ENCODE results near the gene SLC38A11.

Gene SLC38A11

DNA sequence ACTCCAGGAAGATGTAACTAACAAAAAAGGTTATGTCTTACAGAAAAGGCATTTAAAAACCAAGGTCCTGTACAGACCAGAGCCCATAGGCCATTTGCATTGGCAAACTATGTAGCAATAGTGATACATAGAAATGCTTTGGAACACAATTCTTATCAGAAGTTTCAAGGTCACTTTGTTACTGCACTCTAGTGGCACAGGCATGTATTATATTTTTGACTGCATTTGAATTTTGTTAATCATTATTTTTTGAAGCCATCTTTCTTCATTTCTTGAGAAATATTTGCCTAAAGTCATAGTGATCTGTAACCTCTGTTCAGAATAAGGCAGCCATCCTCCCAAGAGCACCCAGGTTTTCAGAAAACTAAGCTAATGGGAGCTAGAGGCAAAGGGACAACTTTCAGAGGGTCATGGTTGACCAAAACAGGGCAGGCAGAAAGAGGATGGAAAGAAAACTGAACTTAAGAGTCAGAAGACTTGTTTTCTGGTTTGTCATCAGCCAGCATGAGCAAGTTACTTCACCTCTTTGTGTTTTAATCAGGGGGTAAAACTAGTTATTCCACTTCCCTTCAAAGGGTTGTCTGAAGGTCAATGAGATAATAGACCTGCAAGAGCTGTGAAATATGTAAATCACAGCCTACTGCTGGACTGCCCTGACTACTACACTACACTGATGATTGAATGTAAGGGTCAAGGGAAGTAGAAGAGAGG is 41.5 kb downstream of the SLC38A11 start:
- no peak for DNase-seq

DNA sequence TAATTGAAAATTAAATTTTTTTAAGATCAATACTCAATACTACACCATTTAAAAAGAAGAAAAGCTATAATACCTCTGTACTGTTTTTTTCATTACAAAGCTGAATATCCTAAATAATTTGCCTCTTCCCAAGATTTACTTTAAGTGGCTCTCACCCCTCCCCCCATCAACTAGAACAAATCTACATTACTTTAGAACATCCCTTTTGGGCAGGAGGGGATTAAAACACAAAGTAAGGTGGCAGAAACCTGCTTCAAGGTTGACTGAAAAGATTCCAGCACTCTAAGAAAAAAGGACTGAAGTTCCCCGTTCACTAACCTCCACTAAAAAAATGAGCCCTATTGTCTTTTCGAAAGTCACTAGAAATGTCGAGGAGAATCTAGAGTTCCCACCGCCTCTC is 42.3 kb downstream of the SLC38A11 start:
- DNase-seq, result no peak

DNA sequence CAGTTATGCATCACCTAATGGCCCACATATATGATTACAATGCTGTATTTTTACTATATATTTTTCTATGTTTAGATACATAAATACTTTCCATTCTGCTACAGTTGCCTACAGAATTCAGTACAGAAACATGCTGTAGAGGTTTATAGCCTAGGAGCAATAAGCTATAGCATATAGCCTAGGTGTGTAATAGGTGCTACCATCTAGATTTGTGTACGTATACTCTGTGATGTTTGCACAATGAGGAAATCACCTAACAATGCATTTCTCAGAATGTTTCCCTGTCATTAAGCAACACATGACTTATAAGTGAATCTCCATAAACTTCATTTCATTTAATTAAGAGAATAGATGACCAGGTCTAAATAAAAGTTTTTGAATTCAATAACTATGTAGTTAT is 43.5 kb downstream of the SLC38A11 start:
- no peak for DNase-seq

DNA sequence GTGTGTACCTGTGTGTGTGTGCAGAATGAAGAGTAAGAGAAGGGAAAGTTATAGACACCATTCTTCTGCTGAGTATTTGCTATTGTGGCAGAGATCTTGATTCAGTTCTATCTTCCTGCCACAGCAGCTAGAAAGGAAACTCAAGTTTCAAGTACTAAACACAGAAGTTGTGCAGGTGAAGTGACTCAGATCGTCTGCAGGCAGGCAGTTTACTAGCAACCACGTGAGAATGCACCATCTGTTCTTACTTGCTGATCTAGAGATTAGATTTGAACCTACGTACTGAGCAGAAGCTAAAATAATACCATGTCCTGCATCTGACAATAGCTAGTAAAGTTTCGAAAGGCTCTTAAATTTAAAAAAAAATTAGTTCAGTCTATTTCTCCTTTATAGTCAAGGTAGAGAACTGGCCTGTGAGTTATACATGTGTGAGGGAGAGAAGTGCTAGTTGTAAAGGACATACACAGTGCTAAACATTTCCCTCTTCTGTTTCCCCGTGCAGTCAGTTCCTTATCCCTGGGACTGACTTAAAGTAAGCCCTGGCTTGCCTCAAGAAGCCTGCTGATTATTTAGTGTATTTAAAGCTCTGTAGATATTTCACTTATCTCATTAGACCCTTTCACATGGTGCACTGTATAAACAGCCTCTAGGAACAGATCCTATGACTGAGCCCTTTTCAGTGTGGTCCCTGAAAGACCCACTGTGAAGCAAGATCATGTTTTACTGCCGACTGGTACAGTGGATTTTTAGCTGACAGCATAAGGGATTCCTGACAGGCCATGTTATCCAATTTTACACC is 45.0 kb downstream of the SLC38A11 start:
- DNase-seq, result peak; percentile 23

GRCh38 chr2:164906947-164907346 is 48.4 kb downstream of the SLC38A11 start:
- no peak for DNase-seq

DNA sequence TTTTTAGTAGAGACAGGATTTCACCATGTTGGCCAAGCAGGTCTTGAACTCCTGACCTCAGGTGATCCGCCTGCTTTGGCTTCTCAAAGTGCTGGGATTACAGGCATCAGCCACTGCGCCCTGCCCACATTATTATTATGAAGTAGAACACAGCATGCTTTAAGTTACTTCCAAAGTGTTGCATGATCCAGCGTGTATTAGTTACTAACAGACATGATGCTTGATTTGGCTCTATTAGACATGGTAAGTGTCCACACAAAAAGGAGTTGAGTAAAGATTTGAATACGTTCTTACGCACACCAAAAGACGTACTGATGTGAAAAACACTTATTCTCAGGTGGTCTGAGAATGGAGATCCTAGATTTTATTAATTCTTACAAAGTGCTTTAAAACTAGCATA is 50.0 kb downstream of the SLC38A11 start:
- DNase-seq, result no peak

- no peak for DNase-seq
Observed at GRCh38 chr2:164903951-164904350, 51.4 kb downstream of the SLC38A11 start.

DNA sequence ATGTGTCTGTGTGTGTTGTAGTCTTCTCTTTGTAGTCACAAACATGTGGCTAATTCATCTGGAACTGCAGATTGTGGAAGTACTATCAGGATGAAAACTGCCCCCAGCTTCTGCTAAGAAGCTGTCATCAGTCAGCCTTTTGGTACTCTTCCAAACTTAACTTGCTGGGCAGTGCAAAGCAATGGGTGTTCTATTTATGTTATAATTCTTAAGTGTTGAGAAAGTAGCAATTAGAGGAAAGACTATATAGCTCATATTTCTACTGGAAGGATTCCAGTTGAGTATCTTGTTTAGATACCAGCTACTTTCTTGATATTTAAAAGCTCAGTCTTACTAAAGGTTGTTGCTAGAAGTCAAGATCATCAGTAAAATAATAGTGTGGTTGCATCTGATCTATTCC is 52.1 kb downstream of the SLC38A11 start:
- DNase-seq, result no peak

DNA sequence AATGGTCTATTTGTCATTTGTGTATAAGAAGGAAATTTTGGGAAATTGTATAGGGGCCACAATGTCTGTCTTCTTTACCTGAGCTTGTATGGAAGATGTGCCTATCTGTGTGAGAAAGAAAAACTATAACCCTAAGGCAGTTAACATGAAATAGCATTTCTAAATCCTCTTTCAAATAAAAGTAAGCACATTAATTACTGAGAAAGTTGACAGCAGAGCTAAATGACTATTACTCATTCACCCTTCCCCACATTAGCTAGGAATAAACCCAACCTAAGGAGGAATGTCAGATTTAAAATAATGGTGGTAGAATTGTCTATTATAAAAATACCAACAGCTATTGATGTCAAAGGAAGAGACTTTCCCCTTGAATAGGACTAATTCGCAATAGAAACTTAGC is 56.2 kb downstream of the SLC38A11 start:
- DNase-seq, result no peak

DNA sequence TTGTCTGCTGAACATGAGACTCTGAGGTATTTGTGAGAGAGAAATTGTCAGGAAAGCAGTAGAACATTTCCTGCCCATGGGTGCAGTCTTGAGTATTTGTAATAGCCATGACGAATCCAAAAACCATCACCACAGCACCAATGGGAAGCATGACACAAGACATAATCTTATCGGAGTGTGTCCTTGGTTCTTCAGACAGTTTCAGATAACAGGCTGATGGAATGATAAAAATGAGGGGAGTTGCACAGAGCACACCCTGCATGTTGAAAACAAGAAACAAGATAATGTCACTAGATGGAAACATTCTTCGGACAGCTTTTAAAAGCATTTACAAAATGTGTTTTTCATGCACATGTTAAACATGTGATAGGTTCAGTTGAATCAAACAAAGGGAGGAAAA is 56.9 kb downstream of the SLC38A11 start:
- DNase-seq, result no peak

DNA sequence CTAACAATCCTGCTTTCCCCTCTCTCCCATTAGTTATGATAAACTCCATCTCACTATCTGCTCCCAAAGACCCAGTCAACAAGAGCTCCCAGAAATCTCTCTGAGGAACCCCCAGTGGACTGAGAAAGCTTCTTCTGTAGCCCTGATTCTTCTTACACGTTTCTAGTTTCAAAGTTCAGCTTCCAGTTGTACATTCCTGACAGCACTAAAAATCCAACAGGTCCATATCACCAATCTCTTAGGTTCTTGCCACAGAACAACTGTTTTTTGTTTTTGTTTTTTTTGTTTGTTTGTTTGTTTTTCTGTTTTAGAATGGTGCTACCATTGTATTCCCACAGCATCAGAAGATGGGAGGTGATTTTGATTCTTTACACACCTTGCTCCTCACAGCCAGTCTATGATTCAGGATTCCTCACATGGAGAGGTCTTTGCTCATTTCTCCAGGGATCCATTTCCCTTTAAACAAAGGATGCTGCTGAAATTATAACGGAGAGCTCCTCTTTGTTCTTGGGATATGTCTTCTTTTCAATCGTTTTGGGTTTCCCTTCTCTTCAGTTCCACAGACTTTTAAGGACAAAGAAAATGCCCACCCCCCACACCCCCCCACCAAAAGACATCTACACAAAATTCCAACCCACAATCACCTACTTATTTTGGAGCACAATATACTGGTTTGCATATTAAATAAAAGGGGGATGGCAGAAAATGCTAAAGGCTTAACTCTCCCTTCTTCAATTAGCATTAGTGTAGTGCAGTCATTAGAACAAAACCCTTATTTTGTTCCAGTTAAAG is 57.7 kb downstream of the SLC38A11 start:
- no peak for DNase-seq

DNA sequence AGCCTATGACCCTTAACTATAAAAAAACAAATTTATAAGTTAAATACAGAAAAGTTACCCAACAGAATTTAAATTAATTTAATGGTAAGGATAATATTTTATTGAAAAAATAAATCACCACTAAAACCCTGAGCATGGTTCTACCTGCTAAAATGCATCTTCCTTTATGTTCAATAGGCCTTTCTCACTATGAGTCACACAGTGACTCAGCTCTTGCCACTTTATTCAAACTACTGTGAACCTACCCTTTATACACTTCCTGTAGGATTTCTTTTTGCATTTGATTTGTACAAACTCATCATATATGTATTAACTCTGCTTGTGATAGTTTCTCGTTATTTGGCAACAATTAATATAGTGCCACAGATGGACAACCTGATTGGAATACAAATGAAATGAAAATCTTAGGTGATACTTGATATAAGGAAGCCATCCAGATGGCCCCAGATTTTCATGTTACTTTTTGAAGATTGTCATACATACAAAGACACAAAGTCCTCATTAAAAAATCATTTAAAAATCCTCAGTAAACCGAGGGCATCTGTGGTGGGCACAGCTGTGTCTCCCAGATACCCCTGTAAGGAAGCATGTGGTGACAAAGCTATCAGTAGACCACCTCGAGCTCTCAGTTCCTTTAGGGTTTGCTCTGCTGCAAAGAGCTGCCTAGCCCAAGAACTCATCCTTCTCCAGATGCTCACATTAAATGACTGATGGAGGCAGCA is 58.5 kb downstream of the SLC38A11 start:
- no peak for DNase-seq

DNA sequence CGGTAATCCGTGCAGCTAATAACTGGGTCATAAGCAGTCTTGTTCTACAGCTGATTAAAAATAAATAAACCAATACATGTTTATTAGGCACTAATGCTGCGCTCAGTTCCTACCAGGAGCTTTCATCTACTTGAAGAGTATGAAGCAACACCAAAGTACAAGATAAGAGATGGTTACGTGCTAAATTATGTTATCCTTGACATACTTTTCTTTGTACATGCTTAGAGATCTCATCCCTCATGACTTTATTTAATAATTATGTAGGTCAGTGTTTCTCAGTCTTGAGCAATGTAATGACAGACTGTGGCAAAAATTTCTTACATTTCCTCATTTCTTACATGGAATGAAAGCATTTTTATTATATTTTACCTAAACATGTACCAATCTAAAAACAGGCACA is 59.1 kb downstream of the SLC38A11 start:
- no peak for DNase-seq

DNA sequence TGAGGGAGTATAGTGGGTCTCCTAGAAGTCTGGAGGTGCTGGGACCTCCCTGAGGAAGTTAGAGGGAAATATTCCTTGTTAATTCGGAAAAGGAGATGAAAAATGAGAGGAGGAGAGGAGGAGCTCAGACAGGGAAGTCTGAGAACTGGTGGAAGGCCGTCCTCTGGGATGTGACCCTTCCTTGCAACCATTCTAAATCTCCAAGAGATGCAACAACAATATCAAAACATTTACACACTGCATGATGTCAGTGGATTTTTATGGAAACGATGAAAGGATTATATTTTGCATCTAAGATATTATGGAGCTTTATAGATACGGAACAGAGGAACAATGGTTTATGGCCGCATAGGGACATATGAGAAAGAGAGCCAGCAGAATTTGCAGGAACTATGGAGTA is 63.9 kb downstream of the SLC38A11 start:
- DNase-seq, result no peak

- DNase-seq, result no peak
Observed at GRCh38 chr2:164890544-164890943, 64.8 kb downstream of the SLC38A11 start.

- no peak for DNase-seq
Observed at GRCh38 chr2:164888592-164888991, 66.7 kb downstream of the SLC38A11 start.

DNA sequence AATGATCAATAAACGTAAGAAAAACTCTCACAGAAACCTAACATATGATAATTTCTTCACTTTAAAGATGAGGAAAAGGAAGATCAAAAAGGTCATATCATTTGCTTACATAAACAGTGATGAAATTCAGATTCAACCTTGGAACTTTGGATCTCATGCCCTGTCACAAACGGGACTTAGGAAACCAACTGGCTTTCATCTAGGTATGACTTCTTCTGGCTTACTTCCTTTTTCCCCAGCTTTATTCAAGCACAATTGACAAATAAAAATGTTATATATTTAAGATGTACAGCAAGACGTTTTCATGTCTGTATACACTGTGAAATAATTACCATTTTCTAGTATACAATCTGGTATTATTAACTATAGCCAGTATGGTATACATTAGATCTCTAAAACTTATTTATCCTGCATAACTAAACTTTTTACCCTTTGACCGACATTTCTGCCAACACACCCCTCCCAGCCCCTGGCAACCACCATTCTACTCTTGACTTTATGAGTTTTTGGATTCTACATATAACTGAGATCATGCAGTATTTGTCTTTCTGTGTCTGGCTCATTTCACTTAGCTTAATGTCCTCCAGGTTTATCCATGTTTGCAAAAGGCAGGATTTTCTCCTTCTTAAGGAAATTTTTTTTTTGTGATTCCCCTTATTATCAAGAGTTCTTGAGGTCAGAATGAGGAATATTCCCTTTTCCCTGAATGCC is 67.7 kb downstream of the SLC38A11 start:
- no peak for DNase-seq

DNA sequence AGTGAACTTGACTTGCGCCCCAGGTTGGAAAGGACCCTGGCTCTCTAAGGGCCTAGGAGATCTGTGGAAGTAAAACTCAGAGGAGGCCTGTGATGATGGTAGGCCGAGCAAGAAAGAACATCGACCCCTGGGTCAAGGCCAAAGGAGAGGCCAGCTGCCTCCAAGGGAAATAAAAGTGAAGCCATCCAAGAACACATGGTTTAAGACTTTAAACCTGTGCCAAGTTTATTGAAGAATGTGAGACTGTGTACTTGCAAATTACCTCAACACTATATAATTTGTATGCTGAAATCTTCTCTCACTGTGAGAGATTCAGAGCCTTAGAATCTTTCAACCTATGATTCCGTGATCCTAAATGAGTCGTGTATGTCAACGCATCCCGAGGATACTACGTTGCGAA is 73.0 kb downstream of the SLC38A11 start:
- no peak for DNase-seq

GRCh38 chr2:164881524-164881923 is 73.8 kb downstream of the SLC38A11 start:
- DNase-seq, result no peak

GRCh38 chr2:164879901-164880535 is 75.3 kb downstream of the SLC38A11 start:
- DNase-seq, result no peak

DNA sequence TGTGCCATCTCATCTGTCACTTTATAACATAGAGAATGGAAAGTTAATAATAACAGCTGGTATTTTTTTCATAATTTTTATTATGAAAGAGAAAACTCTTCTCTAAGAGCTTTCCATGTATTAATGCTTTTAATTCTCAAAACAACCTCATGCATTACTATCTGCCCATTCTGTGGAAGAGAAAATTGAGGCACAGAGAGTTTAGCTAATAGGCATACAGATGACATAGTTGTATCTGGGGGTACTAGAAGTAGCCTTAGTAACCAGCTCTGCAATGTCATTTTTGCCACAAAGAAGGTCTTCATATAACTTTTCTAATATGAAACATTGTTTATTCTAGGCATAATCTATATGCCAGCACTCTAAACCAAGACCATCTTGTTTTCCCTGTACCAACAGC is 77.4 kb downstream of the SLC38A11 start:
- no peak for DNase-seq

DNA sequence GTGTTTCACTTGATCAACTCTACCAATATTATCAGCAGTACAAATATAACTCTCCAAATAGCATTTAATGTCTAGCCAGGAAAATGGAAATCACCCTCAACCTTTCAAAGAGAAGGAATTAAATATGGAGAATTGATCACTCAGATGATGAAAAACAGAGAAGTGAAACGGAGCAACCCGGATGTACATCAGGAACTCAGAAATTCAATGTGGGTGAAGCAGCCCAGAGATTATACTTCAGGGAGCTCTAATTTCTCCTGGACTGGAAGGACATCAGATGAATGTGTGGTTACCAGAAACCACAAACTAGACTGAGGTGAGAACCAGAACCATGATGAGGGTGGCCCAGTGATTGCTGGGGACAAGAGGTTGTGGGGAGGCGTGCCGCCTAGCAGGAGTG is 78.2 kb downstream of the SLC38A11 start:
- no peak for DNase-seq
